HG02970 (cell line): Measurements from ENCODE around the gene GLOD4.
"Not testable (repeated sequence)": the region's sequence is repeated elsewhere in the genome, so short reads cannot be mapped to it uniquely, and the experiment has no call there.

Source experiments
- ATAC-seq: cut with Tn5 transposase; IDR thresholded peaks from one replicate; pipeline ENCODE4 v1.9.1; 2021; ENCODE audit warnings: mild to moderate bottlenecking, moderate library complexity, moderate number of reproducible peaks; ENCODE audit not compliant: unreplicated experiment, low FRiP score

The GLOD4 gene

DNA sequence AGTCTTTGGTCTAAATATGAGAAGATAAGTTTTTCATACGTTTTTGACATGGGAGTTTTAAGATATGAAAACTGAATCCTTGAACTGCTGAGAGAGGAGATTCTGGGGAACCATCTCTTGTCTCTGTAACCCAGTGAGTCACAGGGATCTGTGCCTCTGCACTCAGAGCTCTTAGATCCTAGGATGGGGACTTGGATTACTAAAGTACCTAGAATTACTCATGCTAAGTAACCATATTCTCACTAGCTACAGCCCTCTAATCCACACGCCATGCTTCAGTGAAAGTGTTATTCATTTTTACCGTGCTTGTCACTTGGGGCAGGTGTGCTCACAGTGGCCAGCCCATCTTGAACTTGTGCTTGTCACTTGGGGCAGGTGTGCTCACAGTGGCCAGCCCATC, 2.1 kb upstream of the GLOD4 start:
- no peak for ATAC-seq

DNA sequence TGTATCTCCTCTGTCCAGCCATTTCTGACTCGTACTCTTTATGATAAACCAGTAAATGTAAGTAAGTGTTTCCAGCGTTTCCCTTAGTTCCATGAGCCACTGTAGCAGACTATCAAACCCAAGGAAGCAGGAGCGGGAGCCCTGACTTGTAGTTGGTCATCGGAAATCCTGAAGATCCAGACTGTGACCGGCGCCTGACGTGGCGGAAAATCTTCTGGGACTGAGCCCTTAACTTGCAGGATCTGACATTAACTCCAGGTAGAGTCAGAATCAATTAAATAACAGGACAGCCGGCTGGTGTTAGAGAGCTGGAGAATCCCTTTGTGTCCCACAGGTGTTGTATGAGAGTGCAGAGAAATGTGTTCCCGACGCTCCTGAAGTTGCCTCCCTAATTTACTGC, 4.0 kb downstream of the GLOD4 start:
- no peak for ATAC-seq

DNA sequence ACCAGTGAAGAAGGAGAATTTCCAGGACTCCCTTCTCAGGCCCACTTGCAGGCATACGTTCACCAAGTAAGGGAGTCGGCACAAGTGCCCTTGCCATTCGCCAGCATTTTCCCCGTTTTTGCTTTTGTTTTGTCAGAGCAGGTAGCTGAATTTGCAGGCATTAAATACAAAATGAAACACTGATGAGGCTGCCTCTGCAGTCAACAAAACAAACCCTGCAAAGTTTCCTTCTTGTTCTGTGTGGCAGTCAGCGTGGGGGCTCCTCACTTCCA, 7.8 kb downstream of the GLOD4 start:
- no peak for ATAC-seq

DNA sequence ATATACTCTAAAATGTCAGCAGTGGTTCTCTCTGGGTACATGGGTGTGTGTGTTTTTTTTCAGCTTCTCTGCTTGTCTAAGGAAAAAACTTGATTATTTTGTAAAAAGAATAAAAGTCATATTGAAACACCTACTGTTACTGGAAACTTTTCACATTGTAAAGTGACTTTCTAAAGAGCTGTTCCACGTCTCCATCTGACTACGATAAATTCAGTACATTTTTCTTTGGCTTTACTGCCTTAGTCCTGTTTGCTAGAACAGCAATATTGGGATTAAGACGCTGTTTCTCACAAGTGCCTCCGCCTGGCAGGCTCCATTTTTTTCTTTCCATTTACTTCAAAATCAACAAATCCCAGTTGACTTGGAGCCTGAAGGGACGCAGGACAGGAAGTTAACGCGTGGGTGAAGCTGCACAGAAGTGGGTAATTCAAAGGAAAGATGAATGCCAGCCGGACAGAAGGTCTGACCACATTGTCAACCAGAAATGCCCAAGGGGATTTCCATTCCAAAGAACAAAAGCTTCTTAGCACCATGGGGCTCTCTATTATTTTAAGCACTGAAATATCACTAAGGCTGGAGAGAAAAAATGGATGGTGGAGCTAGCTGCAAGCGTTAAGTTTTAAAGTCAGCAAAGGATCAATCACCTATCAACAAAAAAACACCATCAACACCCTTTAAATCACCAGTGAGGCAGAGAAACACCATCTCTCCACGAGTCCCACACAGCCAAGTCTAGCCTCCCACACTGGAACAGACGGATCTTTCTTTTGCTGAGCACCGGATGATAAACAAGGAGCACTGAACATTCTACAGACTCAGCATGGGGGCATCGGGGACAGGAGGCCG, 8.4 kb downstream of the GLOD4 start:
- ATAC-seq = no peak

DNA sequence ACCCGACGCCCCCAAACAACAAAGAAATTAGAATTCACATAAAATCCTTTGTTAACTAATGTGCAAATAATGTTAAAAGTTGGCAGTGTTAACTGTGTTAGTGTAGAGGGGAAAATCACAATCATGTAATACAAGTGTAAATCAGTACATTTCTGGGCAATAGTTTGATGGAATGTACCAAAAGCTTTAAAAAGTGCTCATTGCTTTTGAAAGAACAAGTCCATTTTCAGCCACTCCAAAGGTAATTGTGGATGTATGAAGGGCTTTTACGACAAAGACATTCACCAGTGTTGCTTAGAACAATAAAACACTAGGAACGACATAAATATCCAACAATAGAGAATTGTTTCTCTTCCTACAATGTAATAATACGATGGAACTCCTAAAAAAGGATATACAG, 9.1 kb downstream of the GLOD4 start:
- ATAC-seq = no peak

DNA sequence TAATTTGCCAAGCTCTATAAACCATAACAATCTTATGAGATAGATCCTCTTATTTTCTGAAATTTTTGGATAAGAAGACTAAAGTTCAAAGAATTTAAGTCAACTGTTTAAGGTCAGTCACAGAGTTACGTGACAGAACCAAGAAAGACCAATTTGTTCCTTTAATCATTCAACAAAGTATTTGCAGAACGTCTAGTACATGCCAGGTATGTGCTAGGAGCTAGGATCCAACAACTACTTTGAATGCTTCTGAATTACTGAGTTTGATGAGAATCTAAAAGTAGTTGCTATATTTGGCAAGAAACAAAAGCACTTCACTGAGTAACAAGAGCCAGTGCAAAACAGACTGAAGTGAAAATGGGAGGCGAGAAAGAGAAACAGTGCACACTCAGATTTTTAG, 15.0 kb downstream of the GLOD4 start:
- ATAC-seq = no peak

DNA sequence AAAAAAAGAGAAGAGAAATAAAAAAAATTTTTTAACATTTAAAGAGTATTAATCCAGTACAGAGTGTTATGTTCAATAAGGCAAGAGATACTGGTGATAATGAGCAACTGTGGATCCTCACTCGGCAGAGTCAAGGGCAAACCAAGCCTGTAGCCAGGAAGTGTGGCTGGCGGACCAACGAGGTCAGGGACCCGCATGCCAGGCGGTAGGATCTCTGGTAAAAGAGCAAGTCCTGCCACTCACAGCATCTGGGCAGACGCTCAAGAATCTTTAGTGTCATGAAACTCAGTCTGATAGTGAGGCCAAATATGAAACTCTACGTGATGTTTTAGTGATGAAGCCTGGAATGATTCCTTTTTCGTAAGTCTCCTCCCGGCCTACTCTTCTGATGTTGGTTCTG, 21.7 kb downstream of the GLOD4 start:
- ATAC-seq = no peak

DNA sequence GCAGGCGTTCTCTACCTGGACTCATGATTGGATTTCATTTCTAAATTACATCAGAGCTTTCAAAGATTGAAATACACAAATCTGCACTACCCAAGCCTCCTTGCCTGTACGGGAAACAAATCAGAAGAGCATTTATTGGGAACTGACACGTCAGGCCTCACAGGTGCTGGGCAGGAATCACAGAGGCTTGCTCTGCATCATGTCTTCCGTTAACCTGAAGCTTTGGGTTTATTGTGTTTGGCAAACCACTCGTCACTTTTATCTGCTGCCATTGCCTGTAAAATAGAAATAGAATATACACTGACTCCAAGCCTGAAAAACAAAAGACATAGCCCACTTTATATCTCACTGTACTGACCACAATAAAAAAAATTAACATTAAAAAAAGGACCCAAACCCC, 22.1 kb downstream of the GLOD4 start:
- no peak for ATAC-seq

DNA sequence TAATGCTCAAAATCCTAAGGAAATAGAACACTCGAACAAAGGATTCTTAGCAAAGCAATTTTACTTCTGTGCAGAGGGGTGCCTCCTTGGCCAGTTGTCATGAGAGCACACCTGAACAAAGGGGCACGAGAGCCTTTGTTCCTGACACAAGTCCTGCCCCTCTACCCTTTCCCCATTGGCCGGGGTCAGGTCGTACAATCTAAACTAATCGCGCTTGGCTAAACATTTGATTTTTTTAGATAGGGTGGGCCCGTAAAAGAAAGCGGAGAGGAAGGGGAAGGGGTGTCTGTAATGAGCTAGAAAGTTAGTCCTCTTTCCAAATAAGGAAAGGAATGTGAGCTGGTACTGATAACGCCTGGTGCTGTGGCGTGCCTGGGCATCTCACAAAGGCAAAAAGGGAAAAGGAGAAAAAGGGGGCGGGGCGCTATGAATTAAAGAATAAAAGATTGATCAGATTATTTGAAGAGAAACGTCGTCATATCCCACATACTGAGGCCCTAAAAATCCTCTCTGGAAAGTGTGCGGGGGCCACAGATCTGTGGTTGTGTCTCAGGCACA, 26.0 kb downstream of the GLOD4 start:
- not testable (repeated sequence) for ATAC-seq

DNA sequence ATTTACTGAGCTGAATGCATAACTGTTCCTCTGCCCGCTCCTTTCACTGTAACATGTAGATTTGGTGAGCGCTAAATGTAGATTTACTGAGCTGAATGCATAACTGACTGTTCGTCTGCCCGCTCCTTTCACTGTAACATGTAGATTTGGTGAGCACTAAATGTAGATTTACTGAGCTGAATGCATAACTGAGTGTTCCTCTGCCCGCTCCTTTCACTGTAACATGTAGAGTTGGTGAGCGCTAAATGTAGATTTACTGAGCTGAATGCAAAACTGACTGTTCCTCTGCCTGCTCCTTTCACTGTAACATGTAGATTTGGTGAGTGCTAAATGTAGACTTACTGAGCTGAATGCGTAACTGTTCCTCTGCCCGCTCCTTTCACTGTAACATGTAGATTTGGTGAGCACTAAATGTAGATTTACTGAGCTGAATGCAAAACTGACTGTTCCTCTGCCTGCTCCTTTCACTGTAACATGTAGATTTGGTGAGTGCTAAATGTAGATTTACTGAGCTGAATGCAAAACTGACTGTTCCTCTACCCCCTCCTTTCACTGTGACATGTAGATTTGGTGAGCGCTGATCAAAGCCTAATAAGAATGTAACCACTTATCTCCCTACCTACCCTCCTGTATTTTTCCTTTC, 26.6 kb downstream of the GLOD4 start:
- ATAC-seq = not testable (repeated sequence)

DNA sequence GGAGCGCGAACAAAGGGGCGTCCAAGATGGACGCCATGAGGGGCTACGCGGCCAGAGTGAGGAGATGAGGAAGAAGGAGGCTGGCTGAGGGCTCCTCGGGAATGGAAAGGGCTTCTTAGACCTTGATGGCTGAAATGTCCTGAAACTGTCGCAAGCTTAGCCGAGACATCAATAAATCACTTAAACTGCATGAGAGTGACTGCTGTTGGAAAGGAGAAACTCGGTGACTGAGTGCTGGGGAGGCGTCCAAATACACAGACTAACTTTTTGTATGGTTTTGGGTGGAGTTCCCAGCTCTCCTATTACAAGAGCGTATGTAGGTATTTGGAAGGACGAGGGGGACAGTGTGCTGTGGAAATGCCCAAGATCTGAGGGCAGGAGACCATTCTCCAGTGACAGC, 28.7 kb downstream of the GLOD4 start:
- no peak for ATAC-seq

DNA sequence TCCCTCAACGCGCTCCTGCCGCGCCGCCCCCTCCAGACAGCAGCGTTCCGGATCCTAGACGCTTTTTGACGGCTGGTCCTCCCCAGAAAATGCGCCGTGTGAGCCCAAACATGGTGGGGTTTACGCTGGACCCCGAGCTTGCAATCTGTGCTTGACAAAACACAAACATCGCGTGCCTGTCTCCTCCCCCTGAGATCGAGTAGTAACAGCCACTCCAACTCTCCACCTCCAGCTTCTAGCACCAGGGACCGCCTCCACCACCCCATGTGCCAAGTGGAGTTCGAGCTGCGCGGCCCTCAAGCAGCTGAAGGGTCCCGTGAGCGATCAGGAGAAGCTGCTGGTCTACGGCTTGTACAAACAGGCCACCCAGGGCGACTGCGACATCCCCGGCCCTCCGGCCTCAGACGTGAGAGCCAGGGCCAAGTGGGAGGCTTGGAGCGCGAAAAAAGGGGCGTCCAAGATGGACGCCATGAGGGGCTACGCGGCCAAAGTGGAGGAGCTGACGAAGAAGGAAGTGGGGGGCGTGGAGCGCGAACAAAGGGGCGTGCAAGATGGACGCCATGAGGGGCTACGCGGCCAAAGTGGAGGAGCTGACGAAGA, 29.4 kb downstream of the GLOD4 start:
- ATAC-seq = no peak

DNA sequence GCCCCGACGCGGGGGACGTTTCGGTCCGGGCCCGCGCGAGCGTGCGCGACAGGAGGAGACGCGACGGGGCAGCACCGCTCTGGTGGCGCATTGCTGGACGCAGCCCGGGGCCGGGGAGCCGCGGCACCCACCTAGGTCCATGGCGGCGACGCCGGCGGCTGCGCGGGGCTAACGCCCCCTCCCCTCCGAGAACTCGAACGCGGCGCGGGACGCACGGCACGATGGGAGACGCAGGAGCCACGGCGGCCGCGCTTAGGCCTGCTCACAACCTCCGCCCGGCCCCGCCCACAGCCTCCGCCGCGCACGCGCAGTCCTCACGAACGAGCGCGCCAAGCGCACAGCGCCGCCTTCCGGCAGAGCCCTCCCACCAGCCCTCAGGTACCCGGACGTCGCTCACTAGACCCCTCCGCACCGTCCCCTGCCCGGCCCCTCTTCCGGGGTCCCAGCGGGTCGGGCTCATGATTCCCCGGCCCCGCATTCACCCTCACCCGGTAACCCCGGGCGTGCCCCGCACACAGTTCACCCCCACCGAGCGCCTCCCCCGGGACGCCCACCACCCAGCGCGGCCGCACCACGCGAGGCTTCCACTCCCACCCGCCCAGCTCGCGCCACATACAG, 30.0 kb downstream of the GLOD4 start, which contains the start of gene GEMIN4:
GEMIN4 (minus strand) TSS at position 263 of the 618 bp plus-strand sequence; CDS start at position 141, 122 bp downstream.
- ATAC-seq = peak; percentile 86

DNA sequence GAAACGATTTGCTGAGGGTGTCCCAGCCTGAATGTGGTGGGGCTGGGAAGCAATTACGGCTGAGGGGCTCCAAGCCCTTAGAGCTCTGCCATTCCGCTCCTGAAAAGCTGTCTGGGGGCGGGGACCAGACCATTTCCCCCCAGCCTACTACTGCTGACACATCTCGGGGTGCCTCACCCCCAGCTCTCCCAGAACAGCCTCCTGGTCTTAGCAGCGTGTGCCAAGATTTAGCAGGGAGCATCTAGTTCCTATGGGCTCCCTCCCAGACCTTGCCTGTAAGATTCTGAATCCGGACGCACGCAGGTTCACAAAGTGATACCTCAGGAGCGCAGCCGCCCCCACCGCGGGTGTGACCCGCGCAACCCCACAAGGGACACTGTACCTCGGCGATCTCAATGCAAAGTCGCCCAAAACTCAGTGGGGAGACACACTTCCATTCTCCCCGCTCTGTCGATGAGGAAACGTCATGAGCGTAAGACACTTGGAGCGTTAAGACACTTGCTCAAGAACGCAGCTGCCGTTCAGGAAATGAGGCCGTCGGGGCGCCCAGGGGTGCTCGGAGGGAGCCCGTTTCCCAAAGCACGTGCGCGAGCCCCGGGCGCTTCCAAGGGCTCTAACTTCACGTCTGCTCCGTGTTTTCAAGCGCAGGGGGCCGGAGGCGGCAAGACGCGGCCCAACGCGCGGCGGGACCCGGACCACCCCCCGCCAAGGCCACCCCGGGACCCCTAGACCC, 30.6 kb downstream of the GLOD4 start:
- ATAC-seq = peak; percentile 34

DNA sequence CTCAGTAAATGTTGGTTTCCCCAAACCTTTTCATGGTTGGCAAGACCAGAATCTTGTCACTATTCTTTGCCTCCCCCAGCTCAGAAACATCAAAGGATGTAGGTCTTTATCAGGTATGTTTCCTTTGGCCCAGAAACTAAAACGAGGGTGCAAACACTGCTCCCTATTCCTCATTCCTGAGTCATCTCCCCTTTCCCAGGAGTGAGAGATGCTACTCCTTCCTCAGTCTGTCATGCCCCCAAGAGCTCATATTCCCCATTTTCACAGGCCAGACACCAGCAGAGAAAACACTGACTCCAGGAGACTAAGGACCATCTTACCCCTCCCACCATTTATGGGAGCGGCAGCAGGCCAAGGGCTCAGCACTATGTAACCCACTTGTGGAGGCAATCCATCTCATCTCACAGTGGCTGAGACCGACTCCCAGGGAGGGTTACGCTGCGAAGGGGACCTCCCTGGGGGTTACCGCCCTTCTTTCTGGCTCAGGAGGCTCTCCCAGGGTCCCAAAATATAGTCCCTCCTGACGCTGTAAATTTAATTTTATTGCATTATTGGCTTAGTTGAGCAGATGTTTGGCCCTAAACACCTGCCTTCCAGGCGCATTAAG, 31.5 kb downstream of the GLOD4 start:
- ATAC-seq = no peak

DNA sequence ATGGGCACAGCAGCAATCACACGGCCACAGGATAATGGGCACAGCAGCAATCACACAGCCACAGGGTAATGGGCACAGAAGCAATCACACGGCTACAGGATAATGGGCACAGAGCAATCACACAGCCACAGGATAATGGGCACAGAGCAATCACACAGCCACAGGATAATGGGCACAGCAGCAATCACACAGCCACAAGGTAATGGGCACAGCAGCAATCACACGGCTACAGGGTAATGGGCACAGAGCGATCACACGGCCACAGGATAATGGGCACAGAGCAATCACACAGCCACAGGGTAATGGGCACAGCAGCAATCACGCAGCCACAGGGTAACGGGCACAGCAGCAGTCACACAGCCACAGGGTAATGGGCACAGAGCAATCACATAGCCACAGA, 32.7 kb downstream of the GLOD4 start:
- ATAC-seq = not testable (repeated sequence)

DNA sequence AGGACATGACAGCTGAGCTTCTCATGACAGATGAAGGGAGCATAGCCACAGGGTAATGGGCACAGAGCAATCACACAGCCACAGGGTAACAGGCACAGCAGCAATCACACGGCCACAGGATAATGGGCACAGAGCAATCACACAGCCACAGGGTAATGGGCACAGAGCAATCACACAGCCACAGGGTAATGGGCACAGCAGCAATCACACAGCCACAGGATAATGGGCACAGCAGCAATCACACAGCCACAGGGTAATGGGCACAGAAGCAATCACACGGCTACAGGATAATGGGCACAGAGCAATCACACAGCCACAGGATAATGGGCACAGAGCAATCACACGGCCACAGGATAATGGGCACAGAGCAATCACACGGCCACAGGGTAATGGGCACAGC, 33.5 kb downstream of the GLOD4 start:
- not testable (repeated sequence) for ATAC-seq

DNA sequence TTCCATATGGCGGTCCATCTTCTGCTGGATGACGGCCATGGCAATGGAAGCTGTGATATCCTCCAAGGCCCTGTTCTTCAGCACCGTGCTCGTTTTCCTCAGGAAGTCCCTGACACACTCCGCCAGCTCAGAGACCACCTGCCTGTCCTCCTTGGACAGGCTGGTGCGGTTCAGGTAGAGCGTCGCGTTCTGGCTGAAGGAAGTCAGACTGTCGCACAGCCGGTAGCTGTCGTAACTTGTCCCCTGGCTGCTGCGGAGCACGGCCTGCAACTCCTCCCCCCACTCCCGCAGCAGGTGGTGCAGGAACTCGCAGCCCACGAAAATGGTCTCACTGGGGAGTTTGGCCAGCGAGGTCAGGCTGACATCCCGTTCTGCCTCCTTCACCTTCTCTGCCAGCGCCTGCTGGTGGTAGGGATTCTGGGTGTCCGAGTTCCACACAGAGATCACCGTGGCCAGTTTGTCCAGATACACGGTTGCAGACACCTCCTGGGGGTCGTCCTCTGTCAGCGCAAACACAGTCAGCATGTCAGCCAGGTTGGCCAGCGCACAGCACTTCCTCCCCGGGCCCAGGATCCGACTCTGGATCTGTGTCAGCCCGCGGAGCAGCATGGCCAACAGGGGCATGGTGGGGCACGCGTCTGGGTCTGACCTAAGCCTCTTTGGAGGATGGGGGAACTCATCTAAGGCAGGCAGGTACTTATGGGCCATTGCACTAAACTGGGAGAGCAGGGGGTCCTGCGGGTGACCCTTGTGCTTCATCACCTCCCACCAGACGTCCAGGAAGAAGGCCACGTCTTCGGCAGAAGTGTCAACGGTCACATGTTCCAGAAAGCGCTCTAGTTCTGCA, 35.1 kb downstream of the GLOD4 start:
- no peak for ATAC-seq

DNA sequence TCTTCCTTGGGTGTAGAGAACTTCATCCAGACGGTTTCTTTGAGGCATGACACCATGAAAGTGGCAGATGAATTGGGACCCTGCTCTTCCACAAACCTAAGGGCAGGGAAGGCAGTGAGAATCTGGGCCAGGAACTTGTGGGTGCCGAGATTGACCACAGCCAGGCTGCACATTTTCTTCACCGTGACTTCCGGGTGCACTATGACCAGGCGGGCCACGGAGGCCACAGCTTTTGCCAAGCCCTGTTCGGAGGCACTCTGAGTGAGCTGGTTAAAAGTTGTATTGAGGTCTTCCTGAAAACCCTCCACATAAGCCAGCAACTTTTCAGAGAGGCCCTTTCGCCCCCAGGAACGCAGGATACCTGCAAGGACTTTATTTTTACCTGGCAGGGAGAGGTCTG, 35.9 kb downstream of the GLOD4 start:
- ATAC-seq = no peak
